GM21737 (cell line): Measurements from ENCODE around the gene XIRP2.

Experiments
- ATAC-seq: cut with Tn5 transposase; IDR thresholded peaks from one replicate; pipeline ENCODE4 v1.9.1; 2021; ENCODE audit warnings: mild to moderate bottlenecking, moderate library complexity; ENCODE audit not compliant: unreplicated experiment

Gene XIRP2

GRCh38 chr2:167132066-167132465 is 243.8 kb downstream of the XIRP2 start:
- ATAC-seq = no peak

DNA sequence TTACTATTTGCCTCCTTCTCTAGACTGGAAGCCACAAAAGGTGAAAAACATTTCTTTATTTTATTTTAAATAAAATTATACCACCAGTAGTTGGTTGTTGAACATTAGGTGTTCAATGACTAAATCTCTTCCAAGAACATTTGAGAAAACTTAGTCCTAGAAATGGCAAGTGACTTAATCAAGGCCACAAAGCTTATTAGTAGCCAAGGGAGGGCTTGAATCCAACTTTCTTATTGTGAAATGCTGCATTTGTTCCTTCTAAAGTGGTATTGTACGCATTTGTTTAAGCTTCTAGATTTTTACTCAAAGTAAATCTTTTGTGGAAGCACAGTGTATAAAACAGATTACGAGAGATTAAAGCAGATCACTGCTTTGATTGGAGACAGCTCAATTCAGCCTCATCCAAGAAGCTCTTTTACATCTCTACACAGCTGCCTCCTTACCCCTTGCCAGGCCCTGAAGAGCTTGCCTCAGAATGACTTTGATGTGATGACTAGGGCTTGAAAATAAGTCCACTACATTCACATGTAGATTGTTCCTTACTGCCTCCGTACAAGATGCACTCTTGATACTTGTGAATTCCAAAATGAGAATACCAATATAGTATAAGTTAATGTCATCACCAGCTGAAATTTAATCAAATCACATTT is 244.8 kb downstream of the XIRP2 start:
- ATAC-seq = no peak

DNA sequence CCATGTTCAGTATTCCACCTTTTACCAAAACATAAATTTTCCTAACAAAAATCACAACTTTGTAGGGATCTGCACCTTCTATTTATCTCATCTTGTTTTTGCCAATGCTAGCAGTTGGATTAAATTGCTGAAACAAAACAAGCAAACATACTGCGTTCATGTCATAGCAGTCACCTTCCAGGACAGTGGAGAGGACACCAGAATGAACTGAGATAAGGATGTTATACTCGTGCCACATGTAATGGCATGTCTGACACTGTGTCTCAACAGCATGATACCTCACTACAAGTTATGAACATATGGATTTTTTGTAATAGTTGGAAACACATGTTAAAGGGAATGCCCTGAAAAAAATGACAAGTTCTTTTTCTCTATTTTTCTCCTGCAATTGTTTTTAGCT is 245.3 kb downstream of the XIRP2 start:
- no peak for ATAC-seq

GRCh38 chr2:167134381-167135072 is 246.2 kb downstream of the XIRP2 start:
- ATAC-seq = no peak

DNA sequence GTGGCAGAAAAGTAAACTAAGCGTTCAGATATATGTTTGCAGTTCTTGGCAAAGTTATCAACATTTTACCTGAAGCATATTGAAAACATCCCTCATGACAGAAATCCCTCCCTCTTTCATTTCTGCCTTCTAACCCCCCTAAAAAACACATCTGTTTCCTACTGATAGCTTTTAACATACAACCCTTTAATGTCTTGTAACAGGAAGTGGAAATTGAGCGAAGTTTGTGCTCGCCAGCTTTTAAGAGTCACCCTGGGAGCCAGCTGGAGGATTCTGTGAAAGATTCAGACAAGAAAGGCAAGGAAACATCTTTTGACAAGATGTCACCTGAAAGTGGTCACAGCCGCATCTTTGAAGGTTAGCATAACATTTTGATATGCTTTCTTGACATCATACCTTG is 247.4 kb downstream of the XIRP2 start:
- ATAC-seq = no peak

GRCh38 chr2:167136879-167137596 is 248.8 kb downstream of the XIRP2 start:
- no peak for ATAC-seq

DNA sequence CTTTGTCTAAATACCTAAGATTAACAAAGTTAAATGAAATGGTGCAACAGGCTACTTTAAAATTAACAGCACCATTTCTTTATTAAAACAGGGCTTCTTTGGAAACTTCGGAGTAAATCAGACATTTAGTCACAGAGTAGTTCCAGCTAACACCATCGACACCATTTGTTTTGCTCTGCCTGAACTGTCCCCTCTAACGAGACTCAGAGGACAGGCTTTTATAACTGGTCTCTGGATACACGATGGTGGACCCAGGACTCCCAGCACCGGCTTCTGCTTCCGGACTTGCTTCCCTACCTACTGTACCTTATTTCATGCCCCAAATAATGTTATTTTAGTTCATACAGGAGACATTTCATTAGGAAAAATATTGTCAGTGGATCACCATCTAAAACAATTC is 252.1 kb downstream of the XIRP2 start:
- no peak for ATAC-seq

DNA sequence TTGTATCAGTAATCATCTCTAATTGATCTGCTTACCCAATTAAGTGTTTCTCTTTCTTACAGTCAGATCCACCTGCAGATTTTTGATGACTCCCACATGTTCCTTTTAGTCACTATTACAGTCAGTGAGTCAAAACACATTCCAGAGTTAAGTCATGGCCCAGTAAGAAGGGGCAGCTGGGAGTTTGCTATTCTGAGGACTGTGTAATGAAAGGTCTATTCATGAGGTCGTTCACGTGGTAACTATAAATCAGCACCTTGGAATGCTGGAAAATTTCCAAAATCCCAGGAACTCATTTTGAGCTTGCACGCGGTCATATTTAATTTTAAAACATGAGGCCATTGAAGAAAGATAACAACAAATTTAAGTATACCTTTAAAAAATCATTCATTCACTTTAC is 252.5 kb downstream of the XIRP2 start:
- ATAC-seq = no peak

- no peak for ATAC-seq
Measured at GRCh38 chr2:167142554-167142953, 254.3 kb downstream of the XIRP2 start.

DNA sequence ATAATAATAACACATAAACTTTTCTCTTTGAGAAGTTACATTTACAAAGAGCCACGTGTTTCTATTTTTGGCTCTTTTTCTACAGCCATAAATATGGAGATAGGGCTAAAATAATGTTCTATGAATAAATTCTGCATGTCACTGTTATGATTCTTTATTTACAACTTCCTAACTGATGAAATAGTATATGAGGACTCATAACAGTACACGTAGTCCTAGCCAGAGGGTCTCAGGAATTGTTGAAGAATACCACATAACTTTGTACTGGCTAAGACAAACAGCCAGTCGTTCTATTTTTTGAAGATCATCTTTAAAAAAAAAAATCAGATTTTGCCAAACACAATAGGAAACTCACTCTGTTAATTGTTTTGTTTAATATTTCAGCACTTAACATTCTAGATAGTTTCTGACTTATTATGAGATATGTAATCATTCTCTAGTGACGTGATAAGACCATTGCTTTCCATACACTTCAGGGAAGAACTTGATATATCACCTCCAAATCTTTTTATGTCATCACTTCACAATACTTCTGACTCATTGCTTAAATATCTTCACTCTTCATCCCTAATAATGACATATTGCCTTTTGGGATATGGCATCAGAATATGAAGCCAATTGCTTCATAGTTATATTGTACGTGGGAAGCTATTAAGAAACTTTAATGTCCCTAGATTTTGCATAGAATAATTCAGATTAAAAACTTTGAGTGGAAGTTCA is 256.1 kb downstream of the XIRP2 start:
- no peak for ATAC-seq

GRCh38 chr2:167147271-167147941 is 259.1 kb downstream of the XIRP2 start:
- ATAC-seq = no peak

- ATAC-seq = no peak
Measured at GRCh38 chr2:167151894-167152293, 263.6 kb downstream of the XIRP2 start.

DNA sequence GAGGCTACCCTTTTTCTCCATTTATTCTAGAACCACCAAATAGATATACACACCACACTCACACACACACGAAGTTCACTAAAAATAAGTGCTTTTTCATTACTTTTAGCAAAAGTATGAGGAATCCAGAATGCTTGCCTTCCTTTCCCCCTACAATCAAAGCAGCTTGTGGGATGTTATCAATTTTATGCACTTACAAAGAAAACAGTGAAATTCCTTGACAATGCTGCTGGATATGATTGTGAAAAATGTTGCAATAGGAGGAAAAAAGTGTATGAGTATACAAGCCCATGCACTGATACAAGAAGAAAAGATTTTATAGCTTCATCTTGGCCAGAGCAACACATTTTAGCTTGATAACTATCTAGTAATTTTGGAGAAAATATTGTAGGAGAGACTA is 269.2 kb downstream of the XIRP2 start:
- no peak for ATAC-seq

DNA sequence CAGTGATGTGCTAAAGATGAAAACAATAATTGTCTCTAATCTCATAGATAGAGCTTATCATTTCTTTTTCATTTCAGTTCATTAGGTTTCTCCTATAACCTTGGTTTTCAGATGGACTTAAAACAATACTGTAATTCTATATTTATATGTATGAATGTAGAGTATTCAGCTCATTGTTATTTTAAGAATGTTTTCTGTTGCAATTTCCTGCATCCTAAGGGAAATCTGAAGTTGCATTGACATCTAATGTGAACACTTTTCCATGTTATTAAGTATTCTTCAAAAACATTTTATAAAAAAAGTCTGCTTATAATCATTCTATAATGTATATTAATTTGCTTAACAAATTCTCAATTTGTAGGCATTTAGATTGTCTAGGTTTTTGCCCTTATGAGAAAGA is 288.9 kb downstream of the XIRP2 start:
- ATAC-seq = no peak

GRCh38 chr2:167181134-167181533 is 292.9 kb downstream of the XIRP2 start:
- ATAC-seq = no peak

DNA sequence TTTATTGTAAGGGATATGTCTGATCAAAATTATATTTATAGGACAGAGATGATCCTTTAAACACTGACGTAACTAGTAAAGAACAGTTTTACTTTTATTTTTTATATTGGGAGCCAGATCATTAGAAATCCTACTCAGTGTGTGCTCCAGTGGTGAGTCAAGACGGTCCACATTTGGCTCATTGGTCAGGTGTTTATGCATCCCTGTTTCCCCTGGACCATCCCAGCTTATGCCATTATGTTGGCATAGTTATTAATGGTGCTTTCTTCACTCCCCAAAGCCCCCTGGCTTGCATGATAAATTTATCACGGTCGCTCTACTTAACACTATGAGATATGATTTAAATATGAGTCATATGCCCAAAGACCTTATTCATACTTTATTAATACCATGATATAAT is 293.4 kb downstream of the XIRP2 start:
- ATAC-seq = no peak

- no peak for ATAC-seq
Measured at GRCh38 chr2:167182403-167182802, 294.1 kb downstream of the XIRP2 start.

- ATAC-seq = no peak
Measured at GRCh38 chr2:167183931-167184330, 295.7 kb downstream of the XIRP2 start.

DNA sequence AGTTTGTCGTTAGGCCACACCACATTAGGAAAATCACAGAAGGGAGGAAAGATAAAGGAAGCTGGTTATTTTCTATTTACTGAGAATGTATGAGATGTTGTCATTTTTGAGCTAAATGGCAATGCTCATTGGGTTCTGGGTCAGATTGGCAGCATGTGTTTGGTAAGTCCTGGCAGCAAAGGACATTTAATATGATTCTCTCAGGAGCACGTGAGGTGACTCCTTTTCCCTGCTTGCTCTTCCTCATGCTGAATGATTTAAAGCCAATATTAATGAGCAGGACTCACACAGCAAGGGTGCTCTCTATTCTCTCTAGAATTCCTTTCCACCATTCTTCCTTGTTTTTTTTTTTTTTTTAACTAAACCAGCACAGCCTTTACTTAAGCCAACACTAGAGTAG is 298.2 kb downstream of the XIRP2 start:
- no peak for ATAC-seq

- no peak for ATAC-seq
Measured at GRCh38 chr2:167187049-167187727, 298.9 kb downstream of the XIRP2 start.
